Spinal cord (tissue), 10 donors: ENCODE data around the gene CEP295NL. TPM values are rescaled to one million over a fixed set of nuclear protein-coding genes. Genes with fewer than 3 reads are reported as not detected.
A peak's percentile ranks its signal among the peaks of the same experiment; 100 is the strongest.

ENCODE experiments used
- DNase-seq, 6 donors: peaks; one replicate each; pipeline versions ENCODE4 v3.0.0 to v3.0.0-alpha.2; 2013 to 2015; ENCODE audit warnings: low spot score in 6 of 6, low read depth in 4 of 6
- H3K27ac ChIP-seq: one replicate; pipeline ENCODE4 v1.5.1; 2013; ENCODE audit warnings: low read depth, low read length, control low read depth
- H3K27me3 ChIP-seq: one replicate; pipeline ENCODE4 v1.6.1; 2013; ENCODE audit warnings: low read length; ENCODE audit not compliant: control insufficient read depth, insufficient read depth
- H3K36me3 ChIP-seq: one replicate; pipeline ENCODE4 v1.6.1; 2013; ENCODE audit warnings: low read length; ENCODE audit not compliant: control insufficient read depth, insufficient read depth
- H3K4me1 ChIP-seq: one replicate; pipeline ENCODE4 v1.6.1; 2013; ENCODE audit warnings: low read length; ENCODE audit not compliant: control insufficient read depth, insufficient read depth
- H3K4me3 ChIP-seq: one replicate; pipeline ENCODE4 v1.5.1; 2013; ENCODE audit warnings: low read depth, low read length, control low read depth
- H3K9me3 ChIP-seq: one replicate; pipeline ENCODE4 v1.6.1; 2013; ENCODE audit warnings: low read length; ENCODE audit not compliant: control insufficient read depth, insufficient read depth
- WGBS: methylation state at CpG from one replicate; pipeline ENCODE4 v1.1.5; 2013; ENCODE audit warnings: missing lambda C conversion rate; ENCODE audit not compliant: insufficient coverage; 5-methylcytosine and 5-hydroxymethylcytosine counted together
- polyA plus RNA-seq, 2 donors: library from polyadenylated mRNA; unstranded; fragments of 120-200 nt; gene quantifications; one replicate each; pipeline ENCODE4 v1.2.1, GENCODE V29; 2013; ENCODE audit not compliant: insufficient read length in 2 of 2
- total RNA-seq, 2 donors: library from RNA; depleted of rRNA in 1 of 2; stranded (reverse); fragments of 120-200 nt in 1 of 2; fragments of >200 nt in 1 of 2; gene quantifications; one replicate each; pipeline versions ENCODE4 v1.2.3 to v1.2.4, GENCODE V29; 2013 to 2014
- donor health status: healthy.

The CEP295NL gene
- total and polyA plus RNA-seq, 4 donors = 0.27 to 3.3 (median 3.1) TPM

DNA sequence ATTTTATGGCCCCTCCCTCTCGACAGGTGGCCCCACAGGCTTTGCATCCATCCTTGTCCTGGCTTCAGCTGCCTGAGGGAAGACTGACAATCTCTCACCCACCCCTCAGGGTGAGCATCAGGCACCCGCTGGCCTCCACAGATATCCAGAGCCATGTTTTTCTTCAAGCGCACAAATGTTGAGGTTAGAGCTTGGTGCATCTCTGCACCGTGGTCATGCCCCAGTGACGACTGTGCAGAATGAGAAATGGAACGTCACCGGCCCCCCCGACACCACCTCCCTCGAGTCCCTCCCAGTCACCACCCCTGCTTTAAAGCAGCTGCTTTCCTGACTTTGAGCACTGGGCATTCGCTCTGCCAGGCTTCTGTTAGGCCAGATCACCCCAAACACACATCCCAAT is 42.0 kb upstream of the CEP295NL start:
- Histone ChIP-seq H3K4me1 (peaks cover 16% of the 10 kb centered on the region), H3K4me3 (no peak overlapping the region), H3K9me3 (no peaks in the 10 kb centered on the region), H3K36me3 (no peaks in the 10 kb centered on the region), H3K27ac (no peak overlapping the region), H3K27me3 (no peaks in the 10 kb centered on the region)
- 70% methylated on average over 10 of the region's 10 CpGs for WGBS
- DNase-seq = no peak

DNA sequence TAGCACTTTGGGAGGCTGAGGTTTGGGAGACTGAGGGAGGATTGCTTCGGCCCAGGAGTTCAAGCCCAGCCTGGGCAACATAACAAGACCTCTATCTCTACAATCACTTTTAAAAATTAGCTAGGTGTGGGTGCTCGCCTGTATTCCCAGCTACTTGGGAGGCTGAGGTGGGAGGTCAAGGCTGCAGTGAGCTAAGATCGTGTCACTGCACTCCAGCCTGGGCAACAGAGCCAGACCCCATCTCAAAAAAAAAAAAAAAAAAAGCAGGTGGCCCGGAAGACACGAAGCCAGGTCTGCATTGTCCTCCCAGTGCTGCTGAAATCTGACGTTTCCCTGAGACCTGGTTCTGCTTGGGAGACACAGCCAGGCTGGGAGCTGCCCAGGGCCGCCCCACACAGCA is 41.0 kb upstream of the CEP295NL start:
- no peak for DNase-seq
- Histone ChIP-seq H3K4me1 (peaks cover 25% of the 10 kb centered on the region), H3K36me3 (no peaks in the 10 kb centered on the region), H3K27me3 (no peaks in the 10 kb centered on the region), H3K4me3 (no peak overlapping the region), H3K27ac (no peak overlapping the region), H3K9me3 (no peaks in the 10 kb centered on the region)
- WGBS = 87% methylated on average over 4 of the region's 7 CpGs

DNA sequence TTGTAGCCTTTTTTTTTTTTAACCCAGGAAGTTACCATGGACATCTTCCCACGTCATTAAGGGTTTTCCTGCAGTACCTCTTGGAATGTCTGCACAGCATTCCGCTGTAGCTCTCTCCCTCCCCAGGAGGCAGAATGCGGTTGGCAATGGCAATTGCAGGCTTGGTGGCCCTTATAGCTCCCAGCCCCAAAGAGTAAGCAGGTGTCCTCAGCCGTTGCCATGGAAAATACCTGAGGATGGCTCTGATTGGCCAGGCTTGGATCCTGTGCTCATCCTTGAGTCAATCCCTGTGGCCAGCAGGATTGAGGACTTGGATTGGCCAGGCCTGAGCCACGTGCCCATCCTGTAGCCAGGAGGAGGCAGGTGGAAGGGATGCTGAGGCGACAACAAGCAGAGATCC is 37.7 kb upstream of the CEP295NL start:
- DNase-seq = peak in 3 of 6 donors; percentile 59 to 94 (median 60)
- 55% methylated on average over 6 of the region's 6 CpGs for WGBS
- no peak overlapping the region for H3K4me3 ChIP-seq
- no peaks in the 10 kb centered on the region for H3K36me3 ChIP-seq
- no peak overlapping the region for H3K27ac ChIP-seq
- no peaks in the 10 kb centered on the region for H3K9me3 ChIP-seq
- peaks cover 15% of the 10 kb centered on the region for H3K4me1 ChIP-seq
- no peaks in the 10 kb centered on the region for H3K27me3 ChIP-seq

DNA sequence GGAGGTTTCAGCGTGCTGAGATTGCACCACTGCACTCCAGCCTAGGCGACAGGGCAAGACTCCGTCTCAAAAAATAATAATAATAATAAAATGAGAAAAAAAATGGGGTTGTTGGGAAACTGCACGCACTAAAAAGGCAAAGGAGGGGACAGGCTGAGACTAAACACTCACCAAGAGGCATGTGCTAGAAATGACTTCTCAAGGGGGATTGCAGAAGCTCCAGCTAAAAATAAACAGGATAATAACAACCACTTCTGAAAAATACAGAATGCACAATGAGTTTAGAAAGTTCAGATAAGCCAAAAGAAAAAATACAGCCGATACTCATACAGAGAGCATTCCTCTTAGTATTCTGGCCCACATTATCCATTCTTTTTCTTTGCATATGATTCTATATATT is 37.3 kb upstream of the CEP295NL start:
- H3K27ac ChIP-seq = no peak overlapping the region
- no peaks in the 10 kb centered on the region for H3K27me3 ChIP-seq
- H3K9me3 ChIP-seq = no peaks in the 10 kb centered on the region
- WGBS = no CpG with 5 or more reads among the region's 5 CpGs
- H3K4me3 ChIP-seq = no peak overlapping the region
- DNase-seq = no peak
- peaks cover 19% of the 10 kb centered on the region for H3K4me1 ChIP-seq
- no peaks in the 10 kb centered on the region for H3K36me3 ChIP-seq

DNA sequence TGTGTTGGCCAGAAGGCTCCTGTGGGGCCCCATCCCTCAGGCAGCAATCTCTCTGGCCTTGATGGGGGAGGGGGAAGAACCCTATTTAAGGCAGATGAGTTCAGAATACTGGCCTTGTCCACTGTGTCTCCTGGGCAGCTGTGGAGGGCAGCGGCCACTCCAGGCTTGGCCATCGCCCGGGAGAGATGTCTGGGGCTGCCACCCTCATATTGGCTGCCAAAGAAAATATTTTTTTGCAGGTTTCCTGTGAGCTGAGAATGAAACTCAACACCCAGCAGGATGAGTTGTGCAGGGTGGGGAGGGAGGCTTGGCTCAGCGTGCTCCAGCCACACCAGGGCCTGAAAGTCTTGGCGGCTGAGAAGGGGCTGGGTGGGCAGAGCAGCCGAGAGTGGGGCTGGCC is 36.6 kb upstream of the CEP295NL start:
- Histone ChIP-seq H3K4me1 (peaks cover 26% of the 10 kb centered on the region), H3K36me3 (no peaks in the 10 kb centered on the region), H3K4me3 (no peak overlapping the region), H3K27me3 (no peaks in the 10 kb centered on the region), H3K27ac (no peak overlapping the region), H3K9me3 (no peaks in the 10 kb centered on the region)
- no peak for DNase-seq
- 92% methylated on average over 6 of the region's 6 CpGs for WGBS

DNA sequence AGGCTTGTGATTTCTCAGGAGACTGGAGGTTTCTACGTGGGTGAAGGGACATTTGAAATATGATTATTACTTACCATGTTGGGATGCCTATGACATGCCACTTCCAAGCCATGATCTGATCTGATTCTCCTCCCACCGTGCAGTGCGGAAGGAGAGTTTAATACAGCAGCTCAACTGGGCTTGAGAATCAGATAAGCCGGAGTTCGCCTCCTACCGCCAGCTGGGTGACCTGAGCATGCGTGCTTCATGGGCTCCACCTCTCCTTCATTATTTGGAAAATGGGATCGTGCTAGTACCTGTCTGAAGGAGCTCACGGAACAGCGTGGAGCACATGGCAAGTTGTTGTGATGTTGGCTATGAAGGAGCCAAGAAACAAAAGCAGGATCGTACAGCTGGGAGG is 34.6 kb upstream of the CEP295NL start:
- no peaks in the 10 kb centered on the region for H3K9me3 ChIP-seq
- H3K27ac ChIP-seq = no peak overlapping the region
- H3K4me3 ChIP-seq = no peak overlapping the region
- no peaks in the 10 kb centered on the region for H3K27me3 ChIP-seq
- no peaks in the 10 kb centered on the region for H3K36me3 ChIP-seq
- peaks cover 38% of the 10 kb centered on the region for H3K4me1 ChIP-seq
- WGBS = 87% methylated on average over 7 of the region's 11 CpGs
- DNase-seq = no peak

DNA sequence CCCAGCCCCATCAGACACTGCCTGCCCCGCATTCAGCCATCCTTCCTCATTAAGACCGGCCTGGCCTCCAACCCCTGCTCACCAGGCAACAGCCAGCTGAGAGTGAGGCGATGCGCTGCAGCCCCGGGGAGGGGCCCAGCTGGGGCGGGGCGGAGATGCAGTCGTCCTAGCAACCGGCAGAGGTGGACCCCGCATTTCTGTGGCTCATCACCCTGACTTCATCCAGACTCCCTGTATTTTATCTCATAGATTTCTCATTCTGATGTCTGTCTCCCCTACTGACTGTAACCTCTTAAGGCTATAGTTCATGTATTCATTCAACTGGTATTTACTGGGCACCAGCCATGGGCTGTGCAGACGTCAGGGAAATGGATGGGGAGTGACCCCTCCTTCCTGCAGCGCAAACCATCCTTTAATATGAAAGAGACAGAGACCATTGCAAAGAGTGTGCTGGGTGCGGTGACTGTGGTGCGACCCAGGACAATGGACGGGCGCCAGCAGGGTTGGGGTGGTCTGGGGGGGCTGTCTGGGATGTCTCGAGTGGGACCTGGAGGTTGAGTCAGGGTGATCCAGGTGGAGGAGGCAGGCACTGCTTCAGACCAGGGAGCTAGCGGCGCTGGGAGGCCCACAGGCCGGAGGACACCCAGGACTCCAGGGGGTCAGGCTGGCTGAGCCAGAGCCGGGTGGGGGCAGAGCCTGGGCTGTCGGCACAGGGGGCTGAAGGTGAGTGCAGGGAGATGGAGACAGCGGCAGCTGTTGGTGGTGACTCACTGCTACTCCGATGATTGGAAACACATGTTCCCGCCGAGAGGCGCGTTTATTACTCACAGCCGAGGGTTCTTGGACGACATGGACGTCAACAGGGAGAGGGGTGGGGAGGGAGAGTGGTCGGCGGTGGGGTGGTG is 32.7 kb upstream of the CEP295NL start:
- Histone ChIP-seq H3K4me3 (no peak overlapping the region), H3K36me3 (no peaks in the 10 kb centered on the region), H3K27me3 (no peaks in the 10 kb centered on the region), H3K4me1 (peaks cover 38% of the 10 kb centered on the region), H3K9me3 (no peaks in the 10 kb centered on the region), H3K27ac (peak overlapping the region; percentile 76)
- WGBS = 49% methylated on average over 22 of the region's 33 CpGs
- peak in 1 of 6 donors; percentile 61 for DNase-seq

DNA sequence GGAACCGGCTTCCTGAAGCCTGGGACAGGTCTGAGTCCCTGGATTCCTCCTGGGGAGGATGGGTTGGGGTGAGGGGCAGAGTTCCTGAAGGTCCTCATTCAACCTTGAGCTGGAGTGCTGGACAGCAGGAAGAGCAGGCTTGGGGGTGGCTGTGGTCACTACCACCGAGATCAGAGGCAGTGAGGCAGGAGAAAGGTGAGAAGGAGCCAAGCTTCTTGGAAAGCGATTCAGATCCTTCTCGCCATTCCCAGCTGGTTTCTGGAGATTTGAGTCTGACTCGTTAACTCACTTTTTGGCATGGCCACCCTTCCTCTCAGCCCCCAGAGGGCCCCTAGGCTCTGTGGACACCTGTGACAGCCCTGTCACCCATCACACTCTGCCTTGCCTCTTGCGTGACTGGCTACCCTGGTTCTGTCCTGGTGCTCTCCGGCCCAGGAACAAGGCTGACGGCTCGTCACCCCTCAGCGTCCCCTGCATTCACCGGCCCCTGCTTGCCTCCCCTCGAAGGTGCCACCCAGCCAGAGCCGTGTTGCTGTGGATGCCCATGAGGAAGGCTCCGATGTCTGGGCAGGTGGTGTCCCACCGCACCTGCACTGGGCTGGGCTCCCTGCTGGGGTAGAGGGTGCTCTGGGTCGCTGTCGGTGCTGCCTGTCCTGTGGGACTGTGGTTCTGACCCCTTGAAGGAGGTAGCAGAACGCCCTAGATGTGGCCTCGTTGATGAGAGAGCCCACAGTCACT is 31.8 kb upstream of the CEP295NL start:
- no peaks in the 10 kb centered on the region for H3K9me3 ChIP-seq
- peaks cover 42% of the 10 kb centered on the region for H3K4me1 ChIP-seq
- H3K27ac ChIP-seq = peak overlapping the region; percentile 76
- no peak overlapping the region for H3K4me3 ChIP-seq
- no peak for DNase-seq
- no peaks in the 10 kb centered on the region for H3K27me3 ChIP-seq
- peaks cover under 1% of the 10 kb centered on the region for H3K36me3 ChIP-seq
- 82% methylated on average over 18 of the region's 19 CpGs for WGBS

DNA sequence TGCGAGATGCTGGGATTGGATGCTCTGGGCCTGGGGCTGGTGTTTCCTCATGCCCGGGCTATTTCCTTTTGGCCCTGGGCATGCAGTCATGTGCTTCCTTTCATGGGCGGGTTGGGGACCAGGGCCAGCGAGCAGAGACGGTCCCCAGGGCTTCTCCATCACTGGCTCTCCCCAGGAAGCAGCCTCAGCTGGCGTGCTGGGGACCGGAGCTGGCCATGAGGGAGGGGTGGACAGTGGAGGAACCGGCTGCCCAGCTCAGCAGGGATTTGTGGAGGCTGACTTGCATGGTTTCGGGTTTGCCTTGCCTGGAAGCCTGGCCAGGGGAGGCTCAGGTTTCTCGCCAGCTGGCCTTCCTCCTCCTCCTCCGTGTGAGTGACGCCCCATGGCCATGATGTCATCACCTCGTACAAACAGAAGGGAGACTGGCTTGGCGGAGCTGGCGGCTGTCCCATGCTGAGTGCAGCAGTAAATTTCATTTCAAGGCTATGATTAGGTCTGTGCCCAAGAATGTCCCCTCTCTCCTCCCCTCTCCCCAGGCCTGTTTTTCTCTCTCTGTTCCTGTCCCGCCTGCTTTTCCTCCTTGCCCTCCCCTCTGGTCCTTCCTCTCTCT is 31.1 kb upstream of the CEP295NL start:
- DNase-seq = peak in 2 of 6 donors; percentile 74 to 89
- Histone ChIP-seq H3K9me3 (no peaks in the 10 kb centered on the region), H3K4me1 (peaks cover 36% of the 10 kb centered on the region), H3K27me3 (no peaks in the 10 kb centered on the region), H3K4me3 (peak overlapping the region; percentile 6), H3K27ac (peak overlapping the region; percentile 76), H3K36me3 (peaks cover 2% of the 10 kb centered on the region)
- 23% methylated on average over 15 of the region's 16 CpGs for WGBS
